Activated CD4-positive, alpha-beta T cell treated with anti-CD3 and anti-CD28 coated beads for 4 hours (primary cell): ENCODE data around the gene DGKA.
A peak's percentile ranks its signal among the peaks of the same experiment; 100 is the strongest.

Source experiments
- DNase-seq, 2 donors: peaks; one replicate each; pipeline ENCODE4 v3.0.0-alpha.2; 2020

DGKA gene

DNA sequence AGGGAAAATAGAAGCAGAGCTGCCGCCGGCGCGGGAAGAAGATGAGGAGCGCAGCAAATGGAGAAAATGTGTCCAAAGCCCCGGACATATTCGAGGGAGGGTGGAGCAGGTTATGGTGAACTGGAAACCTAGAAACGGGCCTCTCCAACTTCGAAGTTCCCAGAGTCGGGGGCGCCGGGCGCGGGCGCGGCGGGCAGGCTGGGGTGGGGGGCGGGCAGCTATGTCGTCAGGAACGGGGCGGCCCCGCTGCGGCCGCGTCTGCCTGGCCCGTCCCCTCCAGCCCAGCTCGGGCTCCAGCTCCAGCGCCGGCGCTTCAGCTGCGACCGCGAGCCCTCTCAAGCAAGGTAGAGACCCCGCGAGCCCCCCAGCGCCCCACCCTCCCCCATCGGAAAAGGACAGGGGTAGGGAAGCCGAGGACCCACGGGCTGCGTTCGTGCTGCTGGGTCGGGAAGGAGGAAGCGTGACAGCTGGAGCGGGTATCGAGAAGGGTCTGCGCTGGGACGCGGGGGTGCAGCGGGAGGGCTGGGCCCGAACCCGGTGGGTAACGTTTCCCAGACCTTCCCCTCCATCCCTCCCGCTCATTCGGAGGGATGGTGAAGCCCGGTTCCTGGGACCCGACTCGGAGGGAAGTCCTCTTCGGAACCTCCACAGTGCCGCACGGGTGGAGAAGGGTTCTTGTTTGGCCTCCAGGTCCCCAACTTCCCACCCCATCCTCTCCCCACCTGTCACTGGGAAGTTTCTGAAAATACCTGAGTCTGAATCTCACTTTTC is 1.0 kb downstream of the DGKA start:
- no peak for DNase-seq

DNA sequence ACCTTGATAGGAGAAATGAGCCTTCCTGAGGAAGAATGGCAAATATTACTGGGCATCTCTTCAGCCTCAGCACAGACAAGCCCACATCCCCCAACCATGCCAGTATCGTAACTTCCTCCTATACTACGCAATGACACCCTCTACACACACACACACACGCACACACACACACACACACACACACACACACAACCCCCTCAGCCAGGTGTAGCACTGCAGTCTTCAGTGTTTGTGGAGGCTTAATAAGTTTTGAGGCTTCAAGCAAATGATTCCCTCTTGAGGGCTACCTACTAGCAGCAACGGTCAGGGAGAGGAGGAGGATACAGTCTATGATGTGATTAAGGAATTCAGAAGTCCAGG is 1.6 kb downstream of the DGKA start:
- DNase-seq = peak; percentile 44 to 54

DNA sequence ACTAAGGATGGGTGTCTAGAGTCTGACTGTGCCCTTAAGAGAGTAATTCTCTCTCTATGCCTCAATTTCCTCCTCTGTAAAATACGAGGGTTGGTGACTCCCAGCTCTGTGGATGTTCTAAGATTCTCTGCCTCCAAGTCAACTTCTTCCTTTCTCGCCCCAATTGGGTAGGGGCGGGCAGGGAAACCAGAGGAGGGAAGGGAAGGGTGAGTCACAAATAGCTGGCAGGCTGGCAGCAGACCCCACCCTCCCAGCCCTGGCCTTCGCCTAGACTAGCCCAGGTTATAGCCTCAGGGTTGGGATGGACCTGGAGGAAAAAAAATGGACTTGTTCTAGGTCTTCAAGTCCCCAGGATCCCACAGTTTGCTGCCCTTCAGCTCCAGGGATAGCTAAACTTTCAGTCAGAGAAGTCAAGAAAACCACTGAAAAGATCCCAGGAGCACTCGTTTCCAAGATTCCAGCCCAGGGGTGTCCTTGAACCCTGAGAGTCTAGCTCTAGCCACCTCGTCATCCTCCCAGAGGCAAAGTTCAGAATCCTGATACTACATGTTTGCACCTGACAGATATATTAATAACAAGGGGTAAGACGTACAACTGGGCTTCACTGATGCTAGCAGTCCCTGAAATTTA is 2.3 kb downstream of the DGKA start:
- DNase-seq = no peak

DNA sequence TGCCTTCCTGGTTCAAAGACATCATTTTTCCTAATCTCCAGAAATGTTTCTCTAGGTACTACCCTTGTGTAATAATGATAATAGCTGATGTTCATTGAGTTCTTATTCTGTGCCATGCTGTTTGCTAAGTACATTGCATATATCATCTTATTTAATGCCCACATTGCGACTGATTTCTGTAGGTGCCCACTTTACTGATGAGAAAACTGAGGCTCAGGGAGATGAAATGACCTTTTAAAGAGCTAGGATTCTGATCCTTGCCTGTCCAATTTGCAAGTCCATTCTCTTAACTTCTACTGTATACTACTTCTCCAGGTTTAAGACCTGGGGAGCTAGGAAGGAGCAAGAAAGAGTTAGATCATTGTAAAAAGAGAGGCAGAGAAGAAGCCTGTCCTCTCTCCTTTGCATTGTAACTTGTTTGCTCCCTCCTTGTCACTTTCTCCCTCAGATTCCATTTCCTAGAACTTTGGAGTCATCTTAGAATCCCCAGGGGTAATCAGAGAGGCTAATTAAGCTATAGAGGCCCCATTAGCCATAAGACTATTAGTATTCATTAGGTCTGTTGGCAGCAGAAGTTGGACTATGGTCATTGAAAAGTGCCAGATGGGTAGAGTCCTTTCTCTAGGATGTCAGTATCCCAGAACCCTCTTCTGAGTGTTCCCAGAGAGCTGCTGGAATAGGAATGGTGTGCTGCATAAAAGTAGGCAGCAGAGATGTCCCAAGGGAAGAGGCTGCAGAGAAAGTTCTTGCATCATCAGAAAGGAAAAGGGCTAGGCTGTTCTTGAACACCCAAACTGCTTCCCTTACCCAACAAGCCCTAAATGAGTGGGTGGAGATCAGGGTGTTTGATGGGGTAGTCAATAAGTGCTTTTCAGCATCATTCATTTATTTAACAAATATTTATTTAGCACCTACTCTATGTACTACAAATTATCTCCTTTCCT is 3.1 kb downstream of the DGKA start:
- DNase-seq = no peak

DNA sequence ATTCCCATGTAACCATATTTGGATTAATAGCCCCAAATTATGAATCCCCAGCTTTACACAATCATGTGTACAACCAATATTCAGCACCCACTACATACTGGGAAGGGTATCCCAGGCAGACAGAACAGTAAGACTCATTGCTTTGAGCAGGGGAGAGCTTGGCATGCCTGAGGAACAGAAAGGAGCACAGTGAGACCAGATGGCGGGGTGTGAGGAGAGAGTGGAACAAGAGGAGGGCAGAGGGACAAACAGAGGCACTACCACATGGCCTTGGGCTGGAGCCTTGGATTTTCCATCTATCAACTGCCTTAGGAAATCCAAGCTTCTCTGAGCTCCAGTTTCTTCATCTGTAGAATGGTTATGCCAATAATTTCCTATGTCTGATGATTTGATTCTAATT is 3.8 kb downstream of the DGKA start:
- DNase-seq = no peak

DNA sequence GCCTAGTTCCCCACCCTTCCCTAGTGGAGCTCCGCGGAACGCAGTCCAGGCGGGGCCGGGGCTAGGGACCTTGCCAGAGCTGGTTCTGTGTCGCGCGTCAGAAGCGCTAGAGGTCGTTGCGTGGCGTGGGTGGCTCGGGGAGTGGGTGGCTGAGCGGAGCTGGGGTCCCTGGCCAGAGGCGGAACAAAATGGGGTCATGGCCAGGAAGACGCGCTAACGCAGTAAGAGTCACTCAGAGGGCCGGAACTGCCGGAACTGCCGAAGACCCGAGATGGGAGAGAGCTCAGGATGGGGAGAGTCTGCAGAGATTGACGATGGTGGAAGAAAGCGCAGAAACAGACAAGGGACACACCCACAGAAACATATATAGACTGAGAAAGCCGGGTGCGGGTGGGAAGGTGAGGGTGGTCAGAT is 4.8 kb downstream of the DGKA start:
- DNase-seq = peak; percentile 48 to 49

DNA sequence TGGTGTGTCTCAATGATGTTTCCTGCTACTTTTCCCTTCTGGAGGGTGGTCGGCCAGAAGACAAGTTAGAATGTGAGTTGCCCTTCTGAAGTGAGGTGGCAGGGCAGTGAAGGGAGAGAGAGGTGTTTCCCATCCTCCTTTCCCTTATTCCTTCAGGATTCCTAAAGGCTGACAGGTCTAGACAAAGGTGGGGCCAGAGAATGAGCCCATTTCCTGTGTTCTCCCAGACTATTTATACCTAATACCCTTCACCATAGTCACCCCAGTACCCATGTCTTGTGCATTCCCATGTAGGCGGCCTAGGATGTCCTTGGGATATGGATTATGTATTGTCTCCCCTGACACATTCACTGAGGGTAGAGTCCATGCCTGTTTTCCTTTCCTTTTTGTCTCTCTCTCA is 7.0 kb downstream of the DGKA start:
- DNase-seq = no peak

DNA sequence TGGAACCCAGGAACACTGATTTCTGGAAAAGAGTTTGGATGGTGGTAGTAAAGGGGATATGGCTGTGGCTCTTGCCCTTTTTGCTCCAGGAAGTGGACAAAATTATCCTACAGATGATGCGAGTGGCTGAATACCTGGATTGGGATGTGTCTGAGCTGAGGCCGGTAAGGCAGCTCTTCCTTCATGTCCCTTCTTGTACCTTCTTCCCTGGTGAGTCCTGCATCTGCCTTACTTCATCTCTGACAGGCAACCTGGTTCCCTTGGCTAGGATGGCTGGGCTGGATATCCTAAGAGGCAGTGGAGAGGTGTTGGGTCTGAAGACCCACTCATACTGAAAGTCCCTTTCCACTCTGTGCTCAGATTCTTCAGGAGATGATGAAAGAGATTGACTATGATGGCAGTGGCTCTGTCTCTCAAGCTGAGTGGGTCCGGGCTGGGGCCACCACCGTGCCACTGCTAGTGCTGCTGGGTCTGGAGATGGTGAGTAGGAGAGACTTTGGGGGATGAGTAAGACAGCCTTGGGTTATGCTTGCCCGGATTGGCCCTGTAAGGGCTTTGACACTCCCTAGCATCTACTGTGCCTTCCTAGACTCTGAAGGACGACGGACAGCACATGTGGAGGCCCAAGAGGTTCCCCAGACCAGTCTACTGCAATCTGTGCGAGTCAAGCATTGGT is 8.0 kb downstream of the DGKA start:
- DNase-seq = no peak

DNA sequence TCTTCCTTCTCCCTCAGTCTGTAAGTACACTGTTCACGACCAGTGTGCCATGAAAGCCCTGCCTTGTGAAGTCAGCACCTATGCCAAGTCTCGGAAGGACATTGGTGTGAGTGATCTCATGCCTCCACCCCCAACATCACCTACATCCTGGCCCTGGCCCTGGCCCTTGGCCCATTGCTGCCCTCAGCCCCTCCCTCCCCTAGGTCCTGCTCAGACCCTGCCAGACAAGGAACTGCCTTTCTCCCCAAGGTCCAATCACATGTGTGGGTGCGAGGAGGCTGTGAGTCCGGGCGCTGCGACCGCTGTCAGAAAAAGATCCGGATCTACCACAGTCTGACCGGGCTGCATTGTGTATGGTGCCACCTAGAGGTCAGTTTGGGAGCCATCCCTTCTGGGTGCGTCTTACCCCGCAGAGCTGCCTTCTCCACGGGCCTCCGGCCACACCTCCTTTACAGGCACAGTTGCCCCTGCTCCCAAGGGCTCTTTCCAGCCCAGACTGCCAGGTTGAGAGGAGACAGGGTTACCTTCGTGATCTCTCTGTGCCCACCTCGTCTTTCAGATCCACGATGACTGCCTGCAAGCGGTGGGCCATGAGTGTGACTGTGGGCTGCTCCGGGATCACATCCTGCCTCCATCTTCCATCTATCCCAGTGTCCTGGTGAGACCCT is 9.2 kb downstream of the DGKA start:
- peak; percentile 78 to 86 for DNase-seq

DNA sequence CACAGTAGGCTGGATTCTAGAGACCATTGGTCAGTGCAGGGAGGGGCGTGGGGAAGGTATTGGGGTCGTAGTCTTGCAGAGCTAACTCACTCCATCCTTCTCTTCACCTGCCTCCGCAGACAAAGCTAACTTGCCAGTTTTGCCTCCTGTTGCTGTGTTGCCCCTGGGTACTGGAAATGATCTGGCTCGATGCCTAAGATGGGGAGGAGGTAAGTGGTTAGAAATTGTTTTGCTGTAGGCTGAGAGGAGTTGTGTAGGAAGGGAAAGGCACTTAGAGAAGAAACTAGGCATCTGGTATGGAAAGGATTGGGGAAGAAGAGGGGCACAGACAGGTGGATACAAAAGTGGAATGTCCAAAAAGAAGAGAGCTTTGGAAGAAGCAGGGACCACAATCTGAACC is 11.1 kb downstream of the DGKA start:
- no peak for DNase-seq

DNA sequence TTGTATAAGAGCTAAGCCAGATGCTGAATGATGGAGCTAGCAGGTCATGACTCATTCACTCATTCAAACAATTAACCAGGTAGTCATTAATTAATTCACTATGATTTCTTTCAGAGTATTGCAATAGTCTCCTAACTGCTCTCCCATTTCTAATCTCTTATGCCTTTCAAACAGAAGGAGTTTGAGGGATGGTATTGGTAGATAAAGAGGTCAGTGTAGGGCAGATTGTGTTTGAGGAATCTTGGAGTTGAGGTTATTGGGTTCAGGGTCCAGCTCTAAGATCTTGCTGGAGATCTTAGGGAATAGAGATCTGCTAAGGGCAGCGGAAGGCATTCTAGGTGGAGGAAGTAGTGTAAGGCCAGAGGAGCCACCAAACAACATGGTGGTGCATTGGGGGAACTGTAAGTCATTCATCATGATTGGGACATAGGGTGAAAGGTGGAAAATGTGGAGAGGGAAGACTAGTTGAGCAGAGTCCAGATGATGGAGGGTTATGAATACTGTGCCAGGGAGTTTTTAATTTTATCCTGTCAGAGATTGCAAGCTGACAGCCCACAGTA is 11.7 kb downstream of the DGKA start:
- DNase-seq = no peak

DNA sequence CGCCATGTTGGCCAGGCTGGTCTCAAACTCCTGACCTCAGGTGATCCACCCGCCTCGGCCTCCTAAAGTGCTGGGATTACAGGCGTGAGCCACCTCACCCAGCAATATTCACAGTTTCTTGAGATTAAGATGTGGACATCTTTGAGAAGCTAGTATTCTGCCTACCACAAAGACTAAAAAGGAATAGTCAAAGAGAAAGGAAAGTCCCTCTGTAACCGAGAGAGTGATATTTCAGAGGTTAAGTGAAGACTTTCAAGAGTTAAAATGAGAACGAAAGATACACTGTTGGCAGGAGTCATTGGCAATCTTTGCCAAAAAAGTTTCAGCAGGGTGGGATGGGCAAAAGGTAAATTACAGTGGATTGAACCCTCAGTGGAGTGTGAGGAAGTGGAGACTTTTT is 15.6 kb downstream of the DGKA start:
- no peak for DNase-seq

DNA sequence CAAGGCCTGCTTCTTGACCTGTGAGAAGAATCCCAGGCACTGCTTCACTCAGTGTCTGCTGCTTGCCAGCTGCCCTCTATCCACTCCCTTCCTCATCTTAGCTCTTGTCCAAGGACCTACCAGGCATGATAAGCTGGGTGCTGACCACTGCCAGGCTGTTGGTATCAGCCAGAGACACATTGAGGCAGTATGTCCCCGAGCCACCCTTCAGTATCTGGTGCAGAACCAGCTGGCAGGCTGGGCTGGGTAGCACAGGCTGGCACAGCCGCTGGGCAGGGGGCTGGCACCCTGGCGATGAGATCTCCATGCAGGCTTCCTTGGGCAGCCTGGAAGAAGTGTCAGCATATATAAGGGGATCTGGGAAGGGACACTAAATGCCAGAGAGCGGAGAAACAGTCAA is 24.4 kb downstream of the DGKA start:
- DNase-seq = no peak

DNA sequence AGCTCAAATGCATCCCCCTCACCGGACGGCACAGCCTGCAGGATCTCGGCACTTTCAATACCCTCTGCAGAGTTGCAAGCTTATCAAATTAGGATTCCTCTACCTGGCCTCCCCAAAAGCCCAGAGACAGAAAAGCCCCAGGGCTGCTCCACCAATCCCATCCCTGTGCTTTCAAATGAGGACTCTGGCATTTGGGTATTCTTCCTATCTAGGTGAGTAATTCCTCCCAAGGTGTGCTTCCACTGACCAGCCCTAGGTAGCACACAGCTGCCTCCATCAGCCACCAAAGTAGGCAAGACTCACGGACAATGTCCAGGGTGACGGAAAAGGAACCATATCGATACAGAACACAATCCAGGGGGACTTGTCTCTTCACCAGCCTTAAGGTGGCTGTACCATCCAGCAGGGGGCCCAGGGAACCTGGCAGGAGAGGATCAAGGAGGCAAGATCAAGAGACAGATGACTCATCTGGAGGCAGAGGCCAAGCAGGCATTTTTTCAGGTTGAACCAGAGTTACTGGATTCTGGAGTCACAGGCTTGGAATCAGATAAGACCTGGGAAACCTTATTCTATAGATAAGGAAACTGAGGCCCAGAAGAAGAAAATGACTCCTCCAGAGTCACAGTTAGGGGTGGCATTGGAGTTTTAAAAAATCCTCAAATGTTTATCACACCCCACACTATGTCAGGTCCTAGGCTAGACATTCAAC is 25.0 kb downstream of the DGKA start:
- peak; percentile 44 to 54 for DNase-seq

DNA sequence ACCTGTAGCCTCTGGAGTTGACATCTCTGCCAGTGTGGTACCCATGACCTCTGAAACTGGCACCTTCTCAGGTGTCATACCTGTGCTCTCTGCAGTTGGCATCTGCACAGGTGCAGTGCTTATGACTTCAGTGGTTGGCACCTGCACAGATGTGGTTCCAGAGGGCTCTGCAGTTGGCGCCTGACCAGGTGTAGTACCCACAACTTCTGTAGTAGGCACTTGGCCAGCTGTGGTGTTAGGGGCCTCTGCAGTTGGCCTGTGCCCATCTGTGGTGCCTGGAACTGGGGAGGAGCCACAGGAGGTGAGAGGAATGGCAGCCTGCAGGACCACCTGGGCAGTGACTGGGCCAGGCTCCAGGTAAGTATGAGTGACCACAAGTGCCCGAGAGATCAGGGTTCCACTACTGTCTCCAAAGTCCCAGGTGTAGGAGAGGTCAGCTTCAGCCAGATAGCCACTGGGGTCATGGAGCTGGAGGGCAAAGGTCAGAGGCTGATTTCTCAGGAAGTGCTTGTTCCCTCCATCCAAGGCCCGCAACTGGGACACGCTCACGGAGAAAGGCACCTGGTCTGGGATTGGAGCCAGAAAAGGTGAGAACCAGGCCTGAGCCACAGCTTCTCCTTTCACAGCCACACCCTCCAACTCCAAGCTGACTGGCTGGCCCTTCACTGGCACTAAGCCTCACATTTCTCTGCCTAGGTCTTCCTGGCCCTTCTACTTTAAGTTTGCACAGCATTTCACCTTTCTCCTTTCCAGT is 26.3 kb downstream of the DGKA start:
- DNase-seq = no peak

DNA sequence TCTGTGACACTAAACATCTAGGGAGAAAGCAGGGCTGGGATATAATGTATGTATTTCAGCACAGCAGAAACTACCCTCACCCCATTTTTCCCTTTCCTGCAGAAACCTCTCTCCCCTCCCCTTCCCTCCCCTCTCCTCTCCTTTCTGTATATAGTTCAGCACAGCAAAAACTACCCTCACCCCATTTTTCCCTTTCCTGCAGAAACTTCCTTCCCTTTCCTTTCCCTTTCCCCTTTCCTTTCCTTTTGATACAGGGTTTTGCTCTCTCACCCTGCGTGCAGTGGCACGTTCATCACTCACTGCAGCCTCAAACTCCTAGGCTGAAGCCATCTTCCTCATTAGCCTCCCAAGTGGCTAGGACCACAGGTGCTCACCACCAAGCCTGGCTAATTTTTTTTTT is 32.8 kb downstream of the DGKA start:
- no peak for DNase-seq

DNA sequence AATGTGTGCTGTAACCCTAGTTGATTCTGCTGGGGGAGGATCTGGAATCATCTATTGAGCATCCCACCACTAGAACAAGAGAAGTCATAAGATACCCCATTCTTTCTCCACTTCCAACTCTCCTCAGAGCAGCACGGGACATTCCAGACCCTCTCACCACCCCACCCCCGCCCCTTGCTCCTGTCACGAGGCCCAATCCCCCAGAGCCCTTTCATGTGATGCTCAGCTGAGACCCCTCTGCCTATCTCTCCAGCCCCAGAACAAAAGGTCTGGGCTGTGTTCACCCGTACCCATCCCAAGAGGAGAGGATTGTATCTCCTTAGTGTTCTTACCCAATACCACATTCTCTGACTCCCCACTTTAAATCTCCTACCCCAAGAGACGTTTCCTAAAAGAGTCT is 34.3 kb downstream of the DGKA start:
- DNase-seq = no peak

DNA sequence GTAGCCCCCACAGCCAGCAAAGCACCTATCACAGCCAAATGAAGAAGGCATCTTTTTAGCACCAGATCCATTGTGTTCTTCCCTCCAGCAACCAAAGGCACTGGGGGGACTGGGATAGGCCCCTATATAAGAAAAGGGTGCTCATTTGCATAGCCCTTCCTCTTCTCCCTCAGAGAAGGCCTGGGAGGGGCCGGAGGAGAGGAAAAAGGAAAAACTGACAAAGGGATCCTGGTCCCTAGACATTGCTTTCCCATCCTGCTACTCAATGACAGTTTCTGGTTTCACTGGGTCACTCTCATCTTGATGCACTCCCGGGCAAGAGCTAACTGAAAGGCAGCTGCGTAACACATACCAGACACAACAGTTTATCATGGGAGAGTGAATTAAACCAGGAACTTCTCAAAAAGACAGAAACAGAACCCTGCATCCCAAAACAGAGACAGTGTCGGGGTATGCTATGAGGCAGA is 35.0 kb downstream of the DGKA start, which contains the start of gene PMEL:
Gene PMEL (minus strand): TSS at position 102 of the 467 bp plus-strand sequence. CDS start 31 bp downstream, at position 71.
- no peak for DNase-seq

DNA sequence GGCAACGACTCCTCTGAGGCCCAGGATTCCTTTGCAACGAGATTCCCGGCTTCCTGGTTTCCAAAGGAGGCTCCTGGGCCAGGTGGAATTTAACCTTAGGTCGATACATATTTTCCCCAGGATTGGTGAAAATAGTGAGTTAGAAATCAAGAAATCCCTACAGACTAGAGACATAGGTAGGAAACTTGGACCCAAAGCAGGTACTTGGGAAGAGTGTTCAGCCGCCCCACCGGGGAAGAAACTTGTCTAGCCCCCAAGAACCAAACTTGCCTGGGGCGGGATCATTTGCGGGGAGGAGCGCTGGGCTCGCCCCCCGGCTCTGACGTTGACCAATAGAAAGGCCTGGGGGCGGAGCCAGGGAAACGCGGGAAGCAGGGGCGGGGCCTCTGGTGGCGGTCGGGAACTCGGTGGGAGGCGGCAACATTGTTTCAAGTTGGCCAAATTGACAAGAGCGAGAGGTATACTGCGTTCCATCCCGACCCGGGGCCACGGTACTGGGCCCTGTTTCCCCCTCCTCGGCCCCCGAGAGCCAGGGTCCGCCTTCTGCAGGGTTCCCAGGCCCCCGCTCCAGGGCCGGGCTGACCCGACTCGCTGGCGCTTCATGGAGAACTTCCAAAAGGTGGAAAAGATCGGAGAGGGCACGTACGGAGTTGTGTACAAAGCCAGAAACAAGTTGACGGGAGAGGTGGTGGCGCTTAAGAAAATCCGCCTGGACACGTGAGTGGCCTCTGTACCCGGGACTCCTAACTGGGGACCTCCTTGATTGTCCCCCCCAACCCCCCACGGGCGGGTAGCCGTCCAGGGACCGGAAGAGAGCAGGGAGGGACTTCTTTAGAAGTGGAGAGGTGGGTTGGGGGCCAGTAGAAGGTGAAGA is 35.7 kb downstream of the DGKA start, which contains the start of gene CDK2:
Gene CDK2 (plus strand): TSS at position 423 of the 874 bp plus-strand sequence. CDS start 179 bp downstream, at position 602.
- peak; percentile 88 to 90 for DNase-seq
